HG03108 (cell line): ENCODE results near the gene AMPD1.

Experiments used
- ATAC-seq: cut with Tn5 transposase; IDR thresholded peaks from one replicate; pipeline ENCODE4 v1.9.1; 2021; ENCODE audit warnings: moderate library complexity; ENCODE audit not compliant: unreplicated experiment

The AMPD1 gene

DNA sequence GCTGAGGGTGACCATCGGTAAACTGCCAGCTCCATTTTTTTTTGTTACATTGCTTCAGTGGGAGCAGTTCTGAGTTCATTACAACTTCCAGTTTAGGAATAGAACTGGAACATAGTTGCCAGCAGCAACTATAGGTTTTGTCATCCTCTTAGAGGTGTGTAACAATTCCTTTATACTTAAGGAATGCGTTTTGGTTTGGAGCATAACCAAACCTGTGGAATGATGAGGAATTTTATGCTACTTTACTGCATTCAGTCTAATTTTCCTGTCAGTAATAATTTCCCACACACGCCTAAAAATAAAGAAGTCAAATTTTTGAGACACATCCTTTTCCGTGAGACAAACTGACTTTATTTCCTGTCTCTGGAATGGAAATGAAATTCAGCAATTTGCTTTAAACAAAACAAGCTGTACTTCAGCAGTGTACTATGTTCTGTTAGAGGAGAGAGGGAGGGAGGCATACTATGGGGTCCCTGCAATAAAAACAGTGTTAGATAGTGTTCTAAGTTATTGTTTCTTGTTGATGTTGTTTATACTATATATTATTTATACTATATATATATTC lies 4.8 kb upstream of the AMPD1 start:
- no peak for ATAC-seq

DNA sequence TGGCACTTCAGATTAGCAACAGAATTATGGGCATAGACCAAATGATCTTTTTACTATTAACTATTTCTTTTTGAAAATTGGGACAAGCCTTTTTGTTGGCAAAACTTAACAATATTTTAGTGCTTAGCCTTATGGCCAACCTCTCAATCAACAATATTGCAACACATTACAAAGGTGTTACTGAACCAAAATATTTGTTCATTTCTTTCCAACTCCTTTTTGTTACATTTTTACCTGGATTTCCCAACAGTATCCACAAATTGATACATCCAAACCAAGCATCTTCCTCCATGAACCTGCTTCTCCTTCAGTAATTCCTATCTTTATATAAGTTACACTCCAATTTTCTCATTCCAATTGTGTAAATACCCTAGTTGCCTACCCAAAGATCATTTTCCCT lies 1.5 kb upstream of the AMPD1 start:
- ATAC-seq = no peak

DNA sequence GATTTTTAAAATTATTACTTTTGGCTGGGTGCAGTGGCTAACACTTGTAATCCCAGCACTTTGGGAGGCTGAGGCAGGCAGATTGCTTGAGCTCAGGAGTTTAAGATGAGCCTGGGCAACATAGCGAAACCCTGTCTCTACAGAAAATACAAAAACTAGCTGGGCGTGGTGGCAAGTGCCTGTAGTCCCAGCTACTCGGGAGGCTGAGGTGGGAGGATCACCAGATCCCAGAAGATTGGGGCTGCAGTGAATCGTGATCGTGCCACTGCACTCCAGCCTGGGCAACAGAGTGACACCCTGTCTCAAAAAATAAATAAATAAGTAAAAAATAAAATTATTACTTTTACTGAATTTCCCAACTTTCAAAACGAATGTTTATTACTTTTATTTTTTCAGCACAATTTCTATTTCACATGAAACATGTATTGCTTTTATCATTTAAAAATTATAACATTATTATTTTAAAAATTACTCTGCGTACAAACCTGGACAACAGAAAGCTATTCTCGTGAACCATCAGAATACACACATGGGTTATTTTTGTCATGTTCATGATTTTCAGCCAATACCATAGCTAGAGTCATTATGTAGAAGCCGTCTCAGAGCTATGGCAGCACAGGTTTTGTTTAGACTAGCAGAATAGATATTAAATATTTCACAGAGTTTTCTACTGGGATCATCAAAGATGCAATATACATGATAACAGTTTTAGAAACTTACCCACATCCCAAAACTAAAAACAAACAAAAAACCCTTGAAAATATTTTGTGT lies 621 bp downstream of the AMPD1 start:
- ATAC-seq = no peak

DNA sequence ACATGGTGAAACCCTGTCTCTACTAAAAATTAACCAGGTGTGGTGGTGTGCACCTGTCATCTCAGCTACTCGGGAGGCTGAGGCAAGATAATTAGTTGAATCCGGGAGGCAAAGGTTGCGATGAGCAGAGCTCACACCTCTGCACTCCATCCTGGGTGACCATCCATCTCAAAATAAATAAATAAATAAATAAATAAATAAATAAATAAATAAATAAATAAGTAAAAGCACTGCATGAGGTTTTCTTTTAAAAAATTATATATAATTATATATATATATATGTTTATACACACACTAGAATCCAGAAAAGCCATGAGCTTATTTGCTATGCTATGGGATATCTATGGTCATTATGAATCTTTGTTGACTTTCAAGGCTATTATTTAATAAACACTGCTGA lies 2.4 kb downstream of the AMPD1 start:
- ATAC-seq = no peak

DNA sequence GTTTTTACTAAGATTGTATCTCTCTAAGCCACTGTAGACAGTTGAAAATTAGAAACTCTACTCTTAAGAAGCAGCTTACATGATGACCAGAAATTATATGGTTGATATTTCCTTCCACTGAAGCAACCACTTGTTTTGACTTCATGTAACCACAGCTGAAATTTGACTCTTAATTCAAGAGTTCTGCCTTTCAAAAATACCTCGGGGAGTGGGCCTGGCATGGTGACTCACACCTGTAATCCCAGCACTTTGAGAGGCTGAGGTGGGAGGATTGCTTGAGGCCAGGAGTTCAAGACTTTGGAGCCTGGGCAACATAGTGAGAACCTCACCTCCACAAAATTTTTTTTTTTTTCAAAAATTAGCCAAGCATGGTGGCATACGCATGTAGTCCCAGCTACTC lies 4.3 kb downstream of the AMPD1 start:
- ATAC-seq = no peak

DNA sequence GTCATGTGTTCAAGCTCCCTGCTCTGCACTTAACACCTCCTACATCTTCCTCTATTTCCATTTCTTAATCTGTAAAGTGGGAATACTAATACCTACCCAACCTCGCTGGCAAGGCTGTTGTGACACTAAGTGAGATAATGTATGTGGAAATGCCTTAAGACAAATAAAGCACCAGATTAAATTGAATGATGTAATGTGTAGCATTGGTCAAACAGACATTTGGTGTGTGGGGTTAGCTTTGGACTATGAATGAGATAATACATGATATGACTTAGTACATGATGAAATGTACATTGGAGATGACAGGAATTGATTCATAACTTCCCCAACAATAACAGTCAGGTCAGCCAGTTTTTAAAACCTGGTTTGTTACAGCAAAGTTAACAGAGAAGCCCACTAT lies 5.2 kb downstream of the AMPD1 start:
- ATAC-seq = no peak

DNA sequence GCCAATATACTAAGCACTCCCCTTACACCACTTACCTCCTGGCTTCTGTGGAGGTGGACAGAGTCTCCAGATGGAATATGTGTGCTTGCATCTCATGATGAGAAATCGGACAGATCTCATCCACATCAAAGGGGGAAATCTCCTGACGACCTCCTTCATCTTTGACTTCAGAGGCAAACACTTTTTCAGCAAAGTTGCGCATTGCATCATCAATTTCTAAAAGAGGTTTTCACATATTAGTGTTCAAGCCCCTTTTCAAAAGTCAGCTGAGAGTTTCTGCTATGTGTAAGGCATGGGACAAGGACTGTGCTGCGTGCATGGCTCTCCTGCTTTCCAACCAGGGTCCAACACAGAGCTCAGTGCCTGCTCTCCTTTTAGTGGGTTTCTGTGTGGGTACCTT lies 6.8 kb downstream of the AMPD1 start:
- ATAC-seq = no peak

DNA sequence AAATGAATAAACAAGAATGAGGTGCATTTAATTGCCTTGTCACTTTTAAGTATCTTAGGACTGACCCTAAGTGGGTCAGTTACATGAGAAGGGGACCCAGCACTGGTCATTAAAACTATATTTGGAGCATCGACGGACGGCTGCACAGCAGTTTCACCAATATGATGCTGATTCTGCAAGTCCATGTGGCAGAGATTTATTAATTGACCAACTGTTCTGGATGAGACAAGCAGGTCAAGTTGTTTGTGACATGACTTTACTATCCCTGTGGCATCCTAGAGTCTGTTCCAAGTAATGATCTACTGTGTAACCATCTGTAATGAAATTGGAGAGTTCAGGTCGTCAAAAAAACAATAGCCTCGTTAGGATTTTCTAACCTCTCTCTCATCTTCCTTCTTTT lies 9.5 kb downstream of the AMPD1 start:
- ATAC-seq = no peak

DNA sequence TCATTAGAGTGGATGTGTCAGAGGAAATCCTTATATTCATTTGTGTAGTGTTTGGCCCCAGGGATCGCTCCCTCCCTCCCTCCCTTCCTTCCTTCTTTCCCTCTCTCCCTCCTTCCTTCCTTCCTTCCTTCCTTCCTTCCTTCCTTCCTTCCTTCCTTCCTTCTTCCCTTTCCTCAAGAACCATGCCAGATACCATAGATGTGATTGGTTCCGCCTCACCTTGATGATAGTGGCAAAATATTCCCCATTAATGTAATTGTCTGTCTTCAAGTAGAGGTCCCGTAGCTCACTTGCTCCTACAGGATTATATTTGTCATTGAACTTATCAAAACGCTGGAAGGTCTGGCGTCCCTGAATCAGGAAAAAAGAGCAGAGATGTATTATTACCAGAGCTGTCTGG lies 17.7 kb downstream of the AMPD1 start:
- ATAC-seq = no peak

DNA sequence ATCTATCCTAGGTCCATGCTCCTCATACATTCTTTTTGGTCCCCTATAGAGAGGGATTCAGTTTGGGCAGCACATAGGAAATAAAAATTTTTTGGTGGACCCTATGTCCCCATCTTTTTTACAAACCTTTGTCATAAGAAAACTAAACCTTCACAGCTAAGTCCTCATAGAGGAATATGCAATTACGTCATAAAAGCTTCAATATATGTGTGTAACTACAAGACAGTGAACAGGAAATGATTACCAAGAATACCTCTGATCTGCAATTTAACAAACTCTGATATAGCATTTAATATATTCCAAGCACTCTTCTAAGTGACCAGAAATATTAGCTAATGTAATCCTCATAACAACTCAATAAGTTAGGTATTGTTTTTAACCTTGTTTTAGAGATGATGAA lies 19.2 kb downstream of the AMPD1 start:
- ATAC-seq = no peak

DNA sequence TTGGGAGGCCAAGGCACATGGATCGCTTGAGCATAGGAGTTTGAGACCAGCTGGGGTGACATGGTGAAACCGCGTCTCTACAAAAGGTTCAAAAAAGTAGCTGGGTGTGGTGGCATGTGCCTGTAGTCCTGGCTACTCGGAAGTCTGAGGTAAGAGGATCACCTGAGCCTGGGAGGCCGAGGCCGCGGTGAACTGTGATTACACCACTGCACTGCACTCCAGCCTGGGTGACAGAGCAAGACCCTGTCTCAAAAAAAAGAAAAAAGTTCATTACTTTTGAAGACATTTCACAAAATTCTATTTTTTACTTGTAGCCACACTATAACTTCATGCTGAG lies 23.4 kb downstream of the AMPD1 start:
- ATAC-seq = no peak

DNA sequence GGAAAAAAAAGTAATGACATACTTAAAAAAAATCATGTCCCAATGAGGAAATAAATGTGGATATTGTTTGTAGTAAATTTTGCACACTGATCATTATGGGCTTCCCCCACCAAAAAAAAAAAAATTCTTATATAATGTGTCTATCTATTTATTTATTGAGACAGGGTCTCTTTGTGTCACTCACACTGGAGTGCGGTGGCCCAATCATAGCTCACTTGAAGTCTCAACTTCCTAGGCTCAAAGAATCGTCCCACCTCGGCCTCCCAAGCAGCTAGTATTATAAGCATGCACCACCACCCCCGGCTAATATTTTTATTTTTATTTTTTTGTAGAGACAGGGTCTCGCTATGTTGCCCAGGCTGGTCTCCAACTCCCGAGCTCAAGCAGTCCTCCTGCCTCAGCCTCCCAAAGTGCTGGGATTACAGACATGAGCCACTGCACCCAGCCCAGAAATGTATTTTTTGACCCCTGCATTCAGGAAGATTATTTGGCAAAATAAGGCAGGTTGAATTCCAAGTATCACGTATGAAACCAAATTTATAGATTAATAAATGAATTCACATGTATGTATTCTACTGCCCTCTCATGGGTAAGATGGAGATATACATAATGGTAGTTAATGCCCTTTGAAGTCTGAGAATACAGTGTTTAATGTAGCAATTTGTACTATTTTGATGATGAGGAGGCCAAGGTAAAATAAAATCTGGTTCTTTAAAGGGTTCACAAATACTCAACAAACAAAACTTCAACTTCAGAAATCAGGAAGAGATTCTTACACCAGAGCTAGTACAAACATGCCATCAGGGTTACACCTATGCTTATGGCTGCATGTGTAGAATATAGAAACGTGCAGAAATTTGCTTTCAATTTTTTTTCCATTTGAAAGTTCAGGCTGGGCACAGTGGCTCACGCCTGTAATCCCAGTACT lies 24.1 kb downstream of the AMPD1 start:
- ATAC-seq = no peak

DNA sequence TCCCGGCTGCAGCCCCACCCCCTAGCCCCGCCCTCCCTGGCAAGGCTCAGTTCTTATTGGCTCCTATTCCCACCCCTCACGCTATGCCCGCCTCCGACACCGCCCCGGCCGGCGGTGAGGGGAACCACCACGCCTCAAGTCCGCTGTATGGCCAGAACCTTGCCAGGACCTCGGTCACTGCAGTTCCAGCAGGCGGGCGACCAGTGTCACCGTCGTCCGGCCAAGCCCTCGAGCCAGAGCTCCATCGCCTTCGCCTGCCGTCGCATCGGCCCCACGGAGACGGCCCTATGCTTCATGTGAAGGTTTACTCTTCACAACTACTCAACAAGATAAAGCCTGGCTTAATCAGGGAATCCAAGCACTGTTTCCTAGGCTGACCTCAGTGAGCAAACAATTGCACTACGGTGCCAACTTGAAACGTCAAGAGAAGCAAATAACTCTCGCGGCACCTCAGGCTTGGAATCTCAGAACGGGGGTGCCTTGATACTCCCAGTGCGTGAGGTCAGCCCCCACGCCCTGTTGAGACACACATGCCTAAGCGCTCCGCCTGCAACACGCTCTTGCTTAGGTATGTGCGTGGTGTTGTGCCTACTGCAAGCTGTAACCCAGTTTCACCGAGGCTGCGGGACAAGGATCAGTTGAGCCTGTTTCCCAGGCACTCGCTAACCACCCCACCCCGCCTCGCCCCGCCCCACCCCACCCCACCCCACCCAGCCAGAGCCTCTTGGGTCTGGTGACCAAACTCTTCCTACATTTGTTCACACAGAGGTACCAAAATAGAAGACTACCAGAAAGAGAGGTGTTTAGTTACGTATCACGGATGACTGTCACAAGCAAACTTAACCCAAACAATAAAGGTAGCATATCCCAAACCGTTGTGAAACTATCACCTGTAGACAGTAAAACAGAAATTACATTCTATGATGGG lies 25.0 kb downstream of the AMPD1 start:
- ATAC-seq = peak; percentile 98

DNA sequence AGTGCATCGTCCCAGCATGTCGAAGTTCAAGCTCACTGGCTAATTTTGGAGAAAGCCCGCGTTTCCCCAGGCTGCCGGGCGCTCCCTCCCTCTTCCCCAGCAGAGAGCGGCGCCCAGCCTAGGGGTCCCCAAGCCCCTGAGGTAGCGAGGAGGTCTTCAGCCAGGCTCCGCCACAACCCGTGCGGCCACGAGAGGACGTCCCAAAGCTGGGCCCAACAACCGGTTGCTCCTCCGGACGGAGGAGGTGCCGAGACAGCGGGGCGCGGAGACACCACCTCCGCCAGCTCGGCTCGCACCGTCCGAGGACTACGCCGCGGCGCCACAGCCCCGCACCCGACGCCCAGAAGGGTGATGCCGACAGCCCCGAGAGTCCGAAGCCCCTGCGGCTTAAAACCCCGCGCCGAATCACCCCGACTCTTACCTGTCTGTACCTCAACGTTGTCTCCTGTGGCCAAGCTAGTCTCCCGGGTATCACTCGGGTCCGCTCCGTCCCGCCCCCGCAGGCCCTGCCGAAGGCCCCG lies 25.7 kb downstream of the AMPD1 start, which contains the start of gene DENND2C:
TSS of gene DENND2C (minus strand) at position 488 of the 521 bp plus-strand sequence. CDS start 44,065 bp downstream, outside the sequence.
- peak; percentile 49 for ATAC-seq

DNA sequence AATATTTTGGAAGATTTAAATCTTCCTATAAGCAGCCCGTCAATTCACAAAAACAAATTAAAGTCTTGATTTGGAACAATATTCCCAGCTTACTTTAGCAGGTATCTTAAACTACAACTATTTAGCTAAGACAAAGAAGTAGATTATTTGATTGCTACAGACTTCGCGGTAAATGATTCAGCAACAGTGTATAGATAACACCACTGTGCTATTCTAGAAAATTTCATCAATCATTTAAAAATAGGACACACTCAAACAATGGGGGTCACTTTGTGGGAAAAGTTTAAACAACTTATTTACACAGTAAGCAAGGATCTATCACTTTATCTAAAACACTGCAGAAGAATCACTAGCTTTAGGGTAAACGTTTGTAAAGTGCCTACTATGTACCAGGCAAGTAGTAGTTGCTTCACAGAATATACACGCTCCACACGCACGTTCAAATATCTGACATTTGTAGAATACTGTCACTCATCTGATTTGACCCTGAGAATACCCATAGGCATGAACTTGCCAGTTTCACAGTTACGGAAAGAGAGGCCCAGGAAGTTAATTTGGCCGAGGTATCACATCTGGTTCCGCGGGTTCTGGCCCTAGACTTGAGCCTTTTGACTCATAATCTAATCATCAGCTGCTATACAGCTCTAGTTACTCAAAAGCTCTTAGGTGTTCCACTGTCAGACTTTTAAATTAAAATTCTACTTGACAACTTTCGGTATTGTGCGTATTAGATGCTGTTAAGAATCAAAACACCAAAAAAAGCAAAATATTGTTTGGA lies 26.4 kb downstream of the AMPD1 start:
- ATAC-seq = no peak

DNA sequence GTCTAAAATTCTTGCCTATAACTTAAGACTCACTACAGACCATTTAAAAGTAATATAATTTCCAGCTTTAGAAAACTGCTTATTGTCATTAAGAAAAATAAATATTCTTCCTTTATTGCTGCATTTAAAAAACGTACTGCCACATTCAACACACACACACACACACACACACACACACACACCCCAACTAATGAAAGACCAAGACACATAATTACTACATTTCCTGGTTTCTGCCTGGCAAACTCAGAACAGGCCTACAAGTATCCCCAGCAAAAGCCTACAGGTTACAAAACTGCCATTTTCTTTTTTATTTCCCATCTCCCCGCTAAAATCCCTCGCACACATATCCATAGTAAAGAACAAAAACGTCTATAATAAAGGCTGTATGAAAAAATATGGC lies 27.0 kb downstream of the AMPD1 start:
- ATAC-seq = no peak

DNA sequence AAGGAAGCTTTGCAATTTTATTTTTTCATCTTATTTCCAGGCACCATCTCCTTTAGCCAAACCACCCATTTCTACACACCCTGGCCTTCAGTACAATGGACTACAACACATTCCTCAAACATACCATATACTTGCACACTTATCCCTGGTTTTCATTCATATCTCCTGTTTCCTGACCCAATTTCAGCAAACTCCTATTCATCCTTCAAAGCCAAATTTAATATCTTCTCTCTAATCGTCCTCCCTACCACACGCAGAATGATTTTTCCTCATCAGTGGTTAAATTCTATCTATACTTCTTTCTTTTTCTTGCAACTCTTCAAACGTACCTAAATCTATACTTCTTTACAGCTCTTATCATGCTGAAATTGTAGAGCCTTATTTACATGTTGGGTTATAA lies 28.4 kb downstream of the AMPD1 start:
- ATAC-seq = no peak

DNA sequence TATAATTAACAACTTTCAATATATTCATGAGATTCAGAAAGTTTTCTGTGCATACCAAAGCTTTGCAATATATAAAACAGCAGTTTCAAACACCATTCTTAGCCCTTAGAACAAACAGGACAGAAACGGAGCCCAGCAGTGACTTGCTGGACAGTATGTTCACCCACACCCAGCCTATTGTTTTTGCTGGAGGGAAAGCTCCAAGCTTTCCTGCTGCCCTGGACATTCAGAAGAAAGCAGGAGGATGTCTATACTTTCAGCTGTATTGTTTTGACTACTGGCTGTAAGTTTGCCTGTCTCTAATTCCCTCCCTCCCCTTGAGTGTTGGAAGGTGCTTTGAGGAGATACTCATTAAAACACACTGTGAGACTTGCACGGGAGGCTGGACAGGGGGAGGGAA lies 35.1 kb downstream of the AMPD1 start:
- no peak for ATAC-seq

DNA sequence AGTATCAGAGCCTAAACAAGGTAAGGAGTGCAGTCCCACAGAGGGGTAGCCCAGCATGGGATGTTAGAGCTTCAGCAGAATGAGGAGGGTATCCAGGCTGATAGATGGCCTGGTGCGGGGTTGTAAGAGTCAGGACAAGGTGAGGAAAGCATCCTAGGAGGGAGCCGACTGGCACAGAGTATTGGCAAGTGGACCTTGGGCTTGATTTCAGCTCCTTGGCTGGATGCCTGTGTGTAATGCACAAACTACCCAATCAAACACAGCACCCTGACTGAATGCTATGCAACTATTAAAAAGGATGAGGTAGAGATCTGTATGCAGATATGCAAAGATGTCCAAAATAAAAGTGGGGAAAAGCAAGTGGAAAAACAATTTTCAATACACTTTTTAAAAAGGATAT lies 43.5 kb downstream of the AMPD1 start:
- no peak for ATAC-seq

DNA sequence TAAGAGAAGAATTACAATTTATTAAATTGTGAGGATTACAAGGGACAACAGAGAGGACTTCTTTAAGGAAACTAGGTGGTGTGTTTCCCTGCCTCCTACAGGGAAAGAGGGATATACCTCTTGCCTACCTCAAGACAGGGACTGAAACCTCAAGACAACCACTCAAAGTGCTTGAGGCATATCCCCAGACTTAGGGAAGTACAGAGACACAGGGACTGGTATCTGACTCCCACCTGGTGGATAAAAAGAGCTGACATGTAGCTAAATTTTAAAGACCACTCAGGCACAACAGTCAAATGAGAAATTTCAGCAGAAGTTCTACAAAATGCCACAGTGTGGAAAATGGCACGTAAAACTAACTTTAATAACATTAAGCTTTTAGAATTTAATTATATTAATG lies 46.8 kb downstream of the AMPD1 start:
- no peak for ATAC-seq
